Raji (cell line): ENCODE results near the gene FADS2.

ENCODE experiments used
- POLR2A ChIP-seq: IDR thresholded peaks from 2 replicates; pipeline ENCODE4 v1.6.1; 2011; ENCODE audit warnings: low read depth, low read length, control low read depth; ENCODE audit not compliant: insufficient read depth

FADS2 gene

GRCh38 chr11:61792310-61793082 is 35.6 kb upstream of the FADS2 start, which contains the start of the genes FEN1 and TMEM258:
Gene FEN1 (plus strand): TSS chr11:61792911. CDS start chr11:61795362, 2,451 bp downstream.
Gene TMEM258 (minus strand): TSS chr11:61792599. CDS start chr11:61792558, 41 bp downstream.
- TF ChIP-seq POLR2A = peak; percentile 90

- TF ChIP-seq POLR2A = no peak
Measured at GRCh38 chr11:61793083-61793828, 34.8 kb upstream of the FADS2 start.

GRCh38 chr11:61793829-61794204 is 34.3 kb upstream of the FADS2 start:
- TF ChIP-seq POLR2A = no peak

GRCh38 chr11:61794579-61794978 is 33.5 kb upstream of the FADS2 start:
- TF ChIP-seq POLR2A = no peak

DNA sequence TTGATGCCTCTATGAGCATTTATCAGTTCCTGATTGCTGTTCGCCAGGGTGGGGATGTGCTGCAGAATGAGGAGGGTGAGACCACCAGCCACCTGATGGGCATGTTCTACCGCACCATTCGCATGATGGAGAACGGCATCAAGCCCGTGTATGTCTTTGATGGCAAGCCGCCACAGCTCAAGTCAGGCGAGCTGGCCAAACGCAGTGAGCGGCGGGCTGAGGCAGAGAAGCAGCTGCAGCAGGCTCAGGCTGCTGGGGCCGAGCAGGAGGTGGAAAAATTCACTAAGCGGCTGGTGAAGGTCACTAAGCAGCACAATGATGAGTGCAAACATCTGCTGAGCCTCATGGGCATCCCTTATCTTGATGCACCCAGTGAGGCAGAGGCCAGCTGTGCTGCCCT is 32.6 kb upstream of the FADS2 start:
- no peak for TF ChIP-seq POLR2A

GRCh38 chr11:61795876-61796526 is 32.1 kb upstream of the FADS2 start:
- TF ChIP-seq POLR2A = no peak

DNA sequence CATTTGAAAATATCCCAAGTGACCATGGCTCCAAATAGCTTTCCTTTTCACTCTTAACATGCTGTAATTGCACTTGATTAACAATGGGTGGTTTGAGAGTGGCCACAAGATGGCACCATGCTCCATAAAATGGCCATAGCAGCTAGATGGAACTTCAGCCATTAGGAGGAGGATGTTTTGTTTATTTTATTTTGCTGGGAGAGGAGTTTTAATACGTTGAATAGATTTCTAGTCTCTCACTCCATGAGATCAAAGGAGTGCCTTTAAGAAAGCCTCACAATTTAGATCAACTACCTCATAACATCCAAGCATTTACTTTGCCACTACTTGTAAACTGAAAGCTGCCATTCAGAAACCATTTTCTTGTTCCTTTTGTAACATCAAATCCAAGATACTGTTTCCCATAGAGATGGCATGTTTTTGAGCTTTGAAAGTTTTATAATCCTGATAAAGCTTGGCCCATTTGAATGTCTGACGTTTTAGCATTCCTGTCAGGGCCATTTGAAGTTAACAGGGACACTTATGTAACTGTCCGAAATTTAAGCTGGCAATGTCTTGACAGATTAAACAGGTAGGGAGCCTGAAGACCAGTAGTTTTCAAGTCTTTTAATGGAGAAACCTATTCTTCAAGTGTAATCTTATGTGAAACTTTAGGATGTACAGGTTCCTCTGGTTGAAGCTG is 30.7 kb upstream of the FADS2 start:
- TF ChIP-seq POLR2A = no peak

DNA sequence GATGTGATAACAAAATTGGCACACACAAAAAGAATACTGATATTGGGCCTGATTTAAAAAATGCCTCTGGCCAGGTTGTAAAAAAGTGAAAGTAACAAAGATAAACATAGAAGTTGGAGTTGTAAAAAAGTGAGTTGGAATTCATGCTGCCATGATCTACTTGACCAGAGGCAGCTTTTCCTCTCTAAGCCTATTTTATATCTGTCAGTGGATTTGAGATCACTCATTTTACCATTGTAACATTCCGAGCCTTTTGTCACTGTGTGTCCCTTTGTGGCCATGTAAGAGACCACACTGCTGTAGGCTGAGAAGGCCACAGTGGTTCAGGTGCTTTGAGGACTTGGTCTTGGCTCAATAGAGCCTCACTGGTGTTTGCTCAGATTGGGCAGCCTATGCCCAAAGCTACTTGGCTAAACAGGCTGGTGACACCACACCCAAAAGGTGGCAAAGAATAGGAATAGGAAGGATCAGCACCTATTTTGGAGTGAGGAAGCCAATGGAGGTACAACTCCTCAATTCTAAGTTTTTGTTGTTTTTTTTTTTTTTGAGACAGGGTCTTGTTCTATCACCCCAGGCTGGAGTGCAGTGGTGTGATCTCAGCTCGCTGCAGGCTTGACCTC is 28.3 kb upstream of the FADS2 start:
- TF ChIP-seq POLR2A = no peak

DNA sequence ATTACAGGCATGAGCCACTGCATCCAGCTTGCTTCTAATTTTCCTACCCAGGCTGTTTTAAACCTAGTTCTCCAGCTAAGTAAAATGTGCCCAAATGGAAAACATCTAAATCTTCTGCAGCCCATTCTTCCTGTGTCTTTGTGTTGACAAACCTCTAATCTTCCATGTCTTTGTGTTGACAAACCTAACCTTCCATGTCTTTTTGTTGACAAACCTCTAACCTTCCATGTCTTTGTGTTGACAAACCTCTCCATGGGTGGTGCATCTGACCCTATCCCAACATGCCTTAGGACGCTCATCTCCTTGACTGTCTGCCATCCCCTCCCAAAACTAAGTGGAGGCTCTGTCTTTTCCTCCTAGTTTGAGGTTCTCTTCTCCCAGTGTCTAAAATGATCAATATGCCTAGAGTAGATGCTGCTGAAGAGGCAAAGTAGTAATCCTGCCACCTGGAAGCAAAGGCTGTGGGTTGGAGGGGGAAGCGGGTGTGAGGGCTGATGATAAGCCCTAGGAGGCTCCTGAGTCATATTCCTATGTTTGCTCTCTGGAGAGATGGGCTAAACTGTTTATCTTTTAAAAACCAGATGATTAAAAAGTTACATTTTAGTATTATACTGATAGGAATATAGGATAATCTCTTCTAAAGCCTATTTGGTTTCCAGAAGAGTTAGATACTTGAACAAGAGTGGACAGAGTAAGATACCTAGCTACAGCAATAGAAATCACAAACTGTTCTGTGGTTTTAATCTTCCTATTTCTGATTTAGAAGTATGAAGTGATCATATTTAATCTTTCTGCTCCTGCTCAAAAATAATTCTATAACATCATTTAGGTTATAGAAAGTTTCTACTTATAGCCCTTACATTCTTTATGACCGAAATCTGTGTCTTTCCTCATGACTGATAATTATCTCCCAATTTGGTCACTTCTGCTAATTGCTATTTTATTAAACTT is 27.5 kb upstream of the FADS2 start:
- TF ChIP-seq POLR2A = no peak

DNA sequence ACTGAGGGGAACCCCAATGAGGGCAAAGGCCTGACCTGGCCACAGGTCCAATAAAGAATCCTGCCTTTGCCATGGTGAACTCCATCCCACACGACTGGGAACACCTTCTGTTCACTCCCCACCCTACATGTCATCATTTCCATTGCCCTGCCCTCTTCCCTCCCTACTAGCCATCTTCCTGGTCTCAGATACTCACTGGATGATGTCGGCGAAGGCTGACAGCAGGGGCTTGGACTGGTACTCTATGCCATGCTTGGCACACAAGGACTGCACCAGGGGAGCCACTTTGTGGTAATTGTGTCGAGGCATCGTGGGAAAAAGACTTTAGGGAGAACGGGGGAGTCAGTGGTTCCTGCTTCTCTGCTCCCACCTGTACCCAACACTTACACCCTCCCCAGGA is 25.5 kb upstream of the FADS2 start:
- no peak for TF ChIP-seq POLR2A

DNA sequence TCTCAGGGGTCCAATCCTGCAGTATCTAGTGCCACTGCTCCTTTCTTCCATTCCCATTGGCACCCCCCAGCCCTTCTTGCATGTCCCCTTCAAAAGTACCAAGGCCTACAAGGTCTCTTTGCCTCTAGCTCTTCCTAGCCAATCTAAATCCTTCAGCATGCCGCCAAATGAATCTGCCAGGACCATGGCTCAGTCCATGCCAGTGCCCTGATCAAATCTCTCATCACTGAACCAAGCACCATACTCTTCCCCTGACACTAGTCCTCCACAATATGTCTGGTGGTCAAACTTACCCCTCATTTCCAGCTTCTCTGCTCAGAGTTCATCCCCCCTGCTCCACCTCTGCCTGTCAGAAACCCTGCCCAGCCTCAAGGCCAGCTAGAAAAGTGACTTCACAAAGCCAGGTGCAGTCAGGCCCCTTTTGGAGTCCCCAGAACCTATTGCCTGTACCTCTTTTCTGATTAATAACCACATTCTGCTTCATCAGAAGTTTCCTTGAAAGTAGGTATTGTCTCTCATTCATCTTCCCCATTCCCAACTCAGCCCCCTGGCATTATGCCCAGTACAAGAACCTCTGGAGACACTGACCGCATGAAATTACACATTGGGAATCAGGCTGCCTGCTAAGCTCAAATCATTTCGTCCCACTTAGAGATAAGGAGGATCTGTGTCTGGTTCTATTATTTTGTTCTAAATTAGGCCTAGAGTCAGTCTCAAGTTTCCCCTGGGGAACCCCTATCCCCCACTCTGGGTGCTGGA is 24.0 kb upstream of the FADS2 start:
- no peak for TF ChIP-seq POLR2A

- no peak for TF ChIP-seq POLR2A
Measured at GRCh38 chr11:61805146-61805545, 23.0 kb upstream of the FADS2 start.

GRCh38 chr11:61806785-61807184 is 21.3 kb upstream of the FADS2 start:
- TF ChIP-seq POLR2A = no peak

DNA sequence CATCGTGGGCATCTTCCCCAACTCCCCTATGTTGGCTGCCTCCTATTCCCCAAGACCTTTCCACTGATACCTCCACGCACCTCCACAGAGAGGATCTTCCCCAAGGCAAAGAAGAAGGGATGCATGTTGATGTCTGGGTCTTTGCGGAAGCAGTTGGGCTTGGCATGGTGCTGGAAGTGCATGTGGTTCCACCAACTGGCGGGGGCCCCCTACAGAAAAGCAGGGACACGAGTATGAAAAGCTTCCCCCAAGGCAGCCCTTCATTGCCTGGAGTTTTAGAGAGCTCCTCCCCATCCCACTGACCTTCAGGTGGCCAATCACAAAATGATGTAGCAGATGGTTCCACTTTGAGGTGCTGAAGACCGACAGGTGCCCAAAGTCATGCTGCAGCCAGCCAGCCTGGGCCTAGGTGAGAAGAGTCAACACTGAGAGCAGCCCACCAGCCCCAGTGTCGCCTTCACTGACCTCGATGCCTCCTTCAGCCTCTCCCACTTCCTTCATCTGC is 17.4 kb upstream of the FADS2 start:
- no peak for TF ChIP-seq POLR2A
